ENCODE measurements around the gene ABHD14A.

The ABHD14A gene

DNA sequence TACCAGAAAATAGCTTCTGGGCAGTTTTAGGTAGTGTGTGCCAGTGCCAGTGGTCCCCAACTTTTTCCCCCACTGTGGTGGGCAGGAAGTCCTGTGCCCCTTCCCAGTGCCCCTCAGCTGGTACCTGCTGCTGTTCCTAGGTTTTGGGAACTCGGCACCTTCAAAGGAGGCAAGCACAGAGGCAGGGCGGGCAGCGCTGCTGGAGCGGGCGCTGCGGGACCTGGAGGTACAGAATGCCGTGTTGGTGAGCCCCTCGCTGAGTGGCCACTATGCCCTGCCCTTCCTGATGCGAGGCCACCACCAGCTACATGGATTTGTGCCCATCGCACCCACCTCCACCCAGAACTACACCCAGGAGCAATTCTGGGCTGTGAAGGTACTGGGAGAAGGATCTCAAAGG is 5.4 kb downstream of the ABHD14A start:
- TF ChIP-seq CTCF (IDR thresholded peaks at IDR 0.05; ENCODE audit: borderline replicate concordance, insufficient read depth, low read depth, low read length): no peak
- no peak overlapping the region for H3K4me3 ChIP-seq (ENCODE audit: low read depth, low read length)

DNA sequence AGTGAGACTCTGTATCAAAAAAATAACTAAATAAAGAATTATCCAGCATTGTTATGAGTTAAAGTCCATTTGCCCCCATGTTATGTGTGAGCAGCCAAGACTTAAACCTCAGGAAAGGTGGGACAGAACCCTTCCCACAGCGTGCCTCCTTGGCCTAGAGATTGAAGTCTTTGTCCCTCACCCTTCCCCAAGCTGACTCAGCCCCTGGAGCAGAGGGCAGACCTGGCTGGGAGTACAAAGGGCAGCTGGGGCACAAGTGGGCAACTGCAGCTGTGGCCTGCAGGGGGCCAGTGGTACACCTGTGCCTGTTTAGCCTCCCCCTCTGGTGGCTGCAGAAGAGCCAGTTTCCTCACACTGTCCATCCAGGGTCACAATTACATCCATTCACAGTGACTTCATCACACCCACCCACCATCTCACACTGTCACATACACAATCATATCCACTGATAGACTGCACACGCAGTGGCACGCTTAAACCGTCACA is 7.5 kb downstream of the ABHD14A start:
- peak overlapping the region; percentile 74 for H3K4me3 ChIP-seq (ENCODE audit: low read depth, low read length)
- TF ChIP-seq CTCF (IDR thresholded peaks at IDR 0.05; ENCODE audit: borderline replicate concordance, insufficient read depth, low read depth, low read length): peak; percentile 86

DNA sequence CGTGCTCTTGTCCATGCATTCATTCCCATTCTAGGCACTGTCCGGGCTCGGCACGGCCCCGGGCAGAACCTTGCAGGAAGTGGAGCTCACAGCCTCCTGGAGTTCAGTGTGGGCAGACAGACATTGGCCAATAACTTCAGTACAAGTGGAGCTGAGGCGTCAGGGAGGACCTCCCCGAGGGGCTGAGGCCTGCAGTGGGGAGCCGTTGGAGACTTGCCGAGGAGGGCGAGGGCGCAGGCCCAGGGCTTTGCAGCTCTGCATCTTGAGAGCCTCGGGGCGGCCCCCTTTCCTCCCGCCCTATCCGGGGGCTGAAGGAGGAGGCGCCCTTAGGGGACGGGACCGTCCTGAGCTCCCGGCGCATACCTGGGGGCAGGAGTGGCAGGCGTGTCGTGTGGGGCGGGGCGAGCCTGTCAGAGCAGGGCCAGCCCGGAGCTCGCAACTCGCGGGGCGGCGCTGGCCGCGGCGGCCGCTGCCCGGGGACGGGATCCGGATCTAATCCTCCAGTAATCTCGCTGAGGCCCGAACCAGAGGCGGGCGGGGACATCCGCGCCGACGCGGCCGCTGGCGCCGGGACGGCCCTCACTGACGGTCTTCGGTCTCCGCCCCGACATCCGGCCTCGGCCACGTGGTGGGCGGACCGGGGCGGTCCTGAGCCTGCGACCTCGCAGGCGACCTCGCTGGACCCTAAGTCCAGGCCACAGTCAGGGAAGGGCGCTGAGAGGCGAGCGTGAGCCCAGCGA is 8.1 kb downstream of the ABHD14A start, which contains the start of gene ACY1:
Gene ACY1, plus strand, starts transcription at position 698 of the 740 bp plus-strand sequence. CDS start 530 bp downstream, outside the sequence.
- peak within 1 kb of the TSS; percentile 74 for H3K4me3 ChIP-seq (ENCODE audit: low read depth, low read length)
- no peak for TF ChIP-seq CTCF (IDR thresholded peaks at IDR 0.05; ENCODE audit: borderline replicate concordance, insufficient read depth, low read depth, low read length)

GRCh38 chr3:51983578-51984268 is 8.9 kb downstream of the ABHD14A start:
- TF ChIP-seq CTCF (IDR thresholded peaks at IDR 0.05; ENCODE audit: borderline replicate concordance, insufficient read depth, low read depth, low read length): no peak
- peak overlapping the region; percentile 74 for H3K4me3 ChIP-seq (ENCODE audit: low read depth, low read length)

GRCh38 chr3:51984269-51984647 is 9.4 kb downstream of the ABHD14A start:
- no peak overlapping the region for H3K4me3 ChIP-seq (ENCODE audit: low read depth, low read length)
- TF ChIP-seq CTCF (IDR thresholded peaks at IDR 0.05; ENCODE audit: borderline replicate concordance, insufficient read depth, low read depth, low read length): no peak

- H3K4me3 ChIP-seq (ENCODE audit: low read depth, low read length): no peak overlapping the region
- TF ChIP-seq CTCF (IDR thresholded peaks at IDR 0.05; ENCODE audit: borderline replicate concordance, insufficient read depth, low read depth, low read length): no peak
Observed at GRCh38 chr3:51985063-51985462, 10.2 kb downstream of the ABHD14A start.

Measured in GM12875 (cell line).